ENCODE results near the gene LPAR2.

- TF ChIP-seq ZNF274 (IDR thresholded peaks at IDR 0.05; ENCODE audit: low read depth, low read length), result no peak
- no peak for TF ChIP-seq SUZ12 (IDR thresholded peaks at IDR 0.05; ENCODE audit: extremely low read depth, insufficient read depth, insufficient read length)
- no peak for TF ChIP-seq YY1 (IDR thresholded peaks at IDR 0.05; ENCODE audit: insufficient read depth, insufficient read length)
These were observed 6.7 kb upstream of the LPAR2 start for GRCh38 chr19:19634516-19635312.
